GM18858 (cell line): ENCODE data around the gene LGR6.
"Not testable (repeated sequence)": the region's sequence is repeated elsewhere in the genome, so short reads cannot be mapped to it uniquely, and the experiment has no call there.

Experiments used
- ATAC-seq: cut with Tn5 transposase; IDR thresholded peaks from one replicate; pipeline ENCODE4 v1.9.1; 2021; ENCODE audit not compliant: unreplicated experiment

LGR6 gene

GRCh38 chr1:202235856-202236837, 42.5 kb downstream of the LGR6 start:
- no peak for ATAC-seq

- no peak for ATAC-seq
Measured at GRCh38 chr1:202237052-202237451, 43.5 kb downstream of the LGR6 start.

GRCh38 chr1:202238914-202239313, 45.3 kb downstream of the LGR6 start:
- ATAC-seq = no peak

- ATAC-seq = not testable (repeated sequence)
Measured at GRCh38 chr1:202240226-202240625, 46.6 kb downstream of the LGR6 start.

GRCh38 chr1:202240956-202241355, 47.4 kb downstream of the LGR6 start:
- ATAC-seq = no peak

GRCh38 chr1:202241376-202242079, 47.9 kb downstream of the LGR6 start:
- no peak for ATAC-seq

GRCh38 chr1:202242080-202242419, 48.5 kb downstream of the LGR6 start:
- no peak for ATAC-seq

- ATAC-seq = no peak
Measured at GRCh38 chr1:202243006-202243405, 49.4 kb downstream of the LGR6 start.

- ATAC-seq = no peak
Measured at GRCh38 chr1:202244841-202245261, 51.3 kb downstream of the LGR6 start.

GRCh38 chr1:202245391-202245790, 51.8 kb downstream of the LGR6 start:
- ATAC-seq = no peak

- ATAC-seq = no peak
Measured at GRCh38 chr1:202247104-202247503, 53.5 kb downstream of the LGR6 start.

- no peak for ATAC-seq
Measured at GRCh38 chr1:202247837-202248795, 54.5 kb downstream of the LGR6 start.

GRCh38 chr1:202248861-202249260, 55.3 kb downstream of the LGR6 start:
- ATAC-seq = no peak

GRCh38 chr1:202249436-202249835, 55.8 kb downstream of the LGR6 start:
- ATAC-seq = no peak

GRCh38 chr1:202249846-202250245, 56.2 kb downstream of the LGR6 start:
- ATAC-seq = no peak

- ATAC-seq = no peak
Measured at GRCh38 chr1:202250982-202251381, 57.4 kb downstream of the LGR6 start.

GRCh38 chr1:202251424-202252256, 58.0 kb downstream of the LGR6 start:
- ATAC-seq = no peak

GRCh38 chr1:202252271-202252670, 58.7 kb downstream of the LGR6 start:
- no peak for ATAC-seq

- ATAC-seq = no peak
Measured at GRCh38 chr1:202254454-202255252, 61.1 kb downstream of the LGR6 start.
